ENCODE measurements around the gene KCNJ14.

GRCh38 chr19:48415395-48415794 lies 40.0 kb upstream of the KCNJ14 start:
- TF ChIP-seq, protein P1, sequence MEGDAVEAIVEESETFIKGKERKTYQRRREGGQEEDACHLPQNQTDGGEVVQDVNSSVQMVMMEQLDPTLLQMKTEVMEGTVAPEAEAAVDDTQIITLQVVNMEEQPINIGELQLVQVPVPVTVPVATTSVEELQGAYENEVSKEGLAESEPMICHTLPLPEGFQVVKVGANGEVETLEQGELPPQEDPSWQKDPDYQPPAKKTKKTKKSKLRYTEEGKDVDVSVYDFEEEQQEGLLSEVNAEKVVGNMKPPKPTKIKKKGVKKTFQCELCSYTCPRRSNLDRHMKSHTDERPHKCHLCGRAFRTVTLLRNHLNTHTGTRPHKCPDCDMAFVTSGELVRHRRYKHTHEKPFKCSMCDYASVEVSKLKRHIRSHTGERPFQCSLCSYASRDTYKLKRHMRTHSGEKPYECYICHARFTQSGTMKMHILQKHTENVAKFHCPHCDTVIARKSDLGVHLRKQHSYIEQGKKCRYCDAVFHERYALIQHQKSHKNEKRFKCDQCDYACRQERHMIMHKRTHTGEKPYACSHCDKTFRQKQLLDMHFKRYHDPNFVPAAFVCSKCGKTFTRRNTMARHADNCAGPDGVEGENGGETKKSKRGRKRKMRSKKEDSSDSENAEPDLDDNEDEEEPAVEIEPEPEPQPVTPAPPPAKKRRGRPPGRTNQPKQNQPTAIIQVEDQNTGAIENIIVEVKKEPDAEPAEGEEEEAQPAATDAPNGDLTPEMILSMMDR (IDR thresholded peaks at IDR 0.05): no peak
- TF ChIP-seq EP300 (IDR thresholded peaks at IDR 0.05) (no peak), POLR2A (IDR thresholded peaks at IDR 0.05) (no peak), POLR2AphosphoS5 (IDR thresholded peaks at IDR 0.05) (no peak)

All from gastroesophageal sphincter (tissue), 3 donors.